ENCODE data around the gene RASSF3. TPM values are rescaled to one million over a fixed set of nuclear protein-coding genes. Genes with fewer than 3 reads are reported as not detected.

The RASSF3 gene
- total and polyA plus RNA-seq, 10 of the 15 experiments (the other 5 are each of a cell fraction or from before 2014, with no cell fraction given): 6.9 to 62.4 (median 30.3) TPM

DNA sequence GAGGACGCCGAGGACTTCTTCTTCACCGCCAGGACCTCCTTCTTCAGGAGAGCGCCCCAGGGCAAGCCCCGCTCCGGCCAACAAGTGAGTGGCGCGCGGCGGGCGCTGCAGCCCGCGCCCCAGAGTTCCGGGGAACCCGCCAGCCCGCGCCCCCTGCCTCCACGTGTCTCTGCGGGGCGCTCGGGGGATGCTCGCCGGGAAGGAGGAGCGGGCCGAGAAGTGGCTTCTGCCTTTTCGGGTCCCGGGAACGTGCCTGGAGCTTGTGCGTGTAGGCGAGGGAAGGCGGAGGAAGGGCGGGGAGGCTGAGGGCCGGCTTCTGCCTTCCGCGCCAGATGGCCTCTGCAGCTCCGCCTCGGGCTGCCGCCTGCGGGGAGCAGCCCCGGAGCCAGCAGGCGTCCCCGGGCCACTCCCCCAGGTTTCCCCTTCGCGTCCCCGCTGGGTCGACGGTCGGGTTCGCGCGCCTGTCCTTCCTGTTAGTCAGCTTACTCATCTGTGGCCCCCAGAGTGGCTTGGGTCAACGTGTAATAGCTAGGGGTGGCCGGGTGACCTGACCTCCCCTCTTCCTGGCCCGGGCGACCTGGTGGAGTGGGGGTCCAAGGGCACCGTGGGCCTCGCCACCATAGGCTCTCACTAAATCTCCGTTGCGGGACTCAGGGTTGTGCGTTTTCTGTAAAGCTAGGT is 505 bp downstream of the RASSF3 start (continued):
- TF ChIP-seq, protein P1, sequence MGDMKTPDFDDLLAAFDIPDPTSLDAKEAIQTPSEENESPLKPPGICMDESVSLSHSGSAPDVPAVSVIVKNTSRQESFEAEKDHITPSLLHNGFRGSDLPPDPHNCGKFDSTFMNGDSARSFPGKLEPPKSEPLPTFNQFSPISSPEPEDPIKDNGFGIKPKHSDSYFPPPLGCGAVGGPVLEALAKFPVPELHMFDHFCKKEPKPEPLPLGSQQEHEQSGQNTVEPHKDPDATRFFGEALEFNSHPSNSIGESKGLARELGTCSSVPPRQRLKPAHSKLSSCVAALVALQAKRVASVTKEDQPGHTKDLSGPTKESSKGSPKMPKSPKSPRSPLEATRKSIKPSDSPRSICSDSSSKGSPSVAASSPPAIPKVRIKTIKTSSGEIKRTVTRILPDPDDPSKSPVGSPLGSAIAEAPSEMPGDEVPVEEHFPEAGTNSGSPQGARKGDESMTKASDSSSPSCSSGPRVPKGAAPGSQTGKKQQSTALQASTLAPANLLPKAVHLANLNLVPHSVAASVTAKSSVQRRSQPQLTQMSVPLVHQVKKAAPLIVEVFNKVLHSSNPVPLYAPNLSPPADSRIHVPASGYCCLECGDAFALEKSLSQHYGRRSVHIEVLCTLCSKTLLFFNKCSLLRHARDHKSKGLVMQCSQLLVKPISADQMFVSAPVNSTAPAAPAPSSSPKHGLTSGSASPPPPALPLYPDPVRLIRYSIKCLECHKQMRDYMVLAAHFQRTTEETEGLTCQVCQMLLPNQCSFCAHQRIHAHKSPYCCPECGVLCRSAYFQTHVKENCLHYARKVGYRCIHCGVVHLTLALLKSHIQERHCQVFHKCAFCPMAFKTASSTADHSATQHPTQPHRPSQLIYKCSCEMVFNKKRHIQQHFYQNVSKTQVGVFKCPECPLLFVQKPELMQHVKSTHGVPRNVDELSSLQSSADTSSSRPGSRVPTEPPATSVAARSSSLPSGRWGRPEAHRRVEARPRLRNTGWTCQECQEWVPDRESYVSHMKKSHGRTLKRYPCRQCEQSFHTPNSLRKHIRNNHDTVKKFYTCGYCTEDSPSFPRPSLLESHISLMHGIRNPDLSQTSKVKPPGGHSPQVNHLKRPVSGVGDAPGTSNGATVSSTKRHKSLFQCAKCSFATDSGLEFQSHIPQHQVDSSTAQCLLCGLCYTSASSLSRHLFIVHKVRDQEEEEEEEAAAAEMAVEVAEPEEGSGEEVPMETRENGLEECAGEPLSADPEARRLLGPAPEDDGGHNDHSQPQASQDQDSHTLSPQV (IDR thresholded peaks at IDR 0.05): no peak
- TF ChIP-seq EGR1 (IDR thresholded peaks at IDR 0.05; ENCODE audit: borderline replicate concordance in 1 of 2, low read depth in 2 of 2, low read length in 2 of 2): no peak
- TF ChIP-seq LARP7 (IDR thresholded peaks at IDR 0.05): no peak; the same call in none of the 2 replicates
- peak; percentile 84 for TF ChIP-seq POLR2A (IDR thresholded peaks at IDR 0.05; ENCODE audit: low read depth, low read length)
- TF ChIP-seq NFYA (IDR thresholded peaks at IDR 0.05; ENCODE audit: borderline replicate concordance, low read depth, low read length): no peak
- 0 out of 2 replicates have a peak, but pooled peaks have one; percentile 44 for TF ChIP-seq SIN3A (IDR thresholded peaks at IDR 0.05; ENCODE audit: low read depth, low read length)
- TF ChIP-seq POLR2AphosphoS5 (IDR thresholded peaks at IDR 0.05; ENCODE audit: low read length): peak; percentile 79
- no peak for TF ChIP-seq RELA (IDR thresholded peaks at IDR 0.05; ENCODE audit: borderline replicate concordance, partially characterized antibody)
- peak; percentile 22 to 40; a peak in 1 of 4 replicates for TF ChIP-seq IKZF2 (IDR thresholded peaks at IDR 0.05)
- TF ChIP-seq MXI1 (IDR thresholded peaks at IDR 0.05; ENCODE audit: low read depth, low read length): peak; percentile 64; the same call in 1 of the 2 replicates
- TF ChIP-seq, protein P2, sequence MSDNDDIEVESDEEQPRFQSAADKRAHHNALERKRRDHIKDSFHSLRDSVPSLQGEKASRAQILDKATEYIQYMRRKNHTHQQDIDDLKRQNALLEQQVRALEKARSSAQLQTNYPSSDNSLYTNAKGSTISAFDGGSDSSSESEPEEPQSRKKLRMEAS (IDR thresholded peaks at IDR 0.05; ENCODE audit: low read depth, low read length): peak; percentile 43; the same call in 1 of the 2 replicates
- no peak; the same call in 1 of the 2 replicates for TF ChIP-seq ZNF207 (IDR thresholded peaks at IDR 0.05; ENCODE audit: borderline replicate concordance)
- no peak for TF ChIP-seq IRF4 (IDR thresholded peaks at IDR 0.05; ENCODE audit: low read depth, low read length)
- no peak for TF ChIP-seq ATF7 (IDR thresholded peaks at IDR 0.05; ENCODE audit: low read depth)
- TF ChIP-seq ZSCAN29 (IDR thresholded peaks at IDR 0.05): no peak
- TF ChIP-seq RAD51 (IDR thresholded peaks at IDR 0.05): no peak
- TF ChIP-seq, protein P3, sequence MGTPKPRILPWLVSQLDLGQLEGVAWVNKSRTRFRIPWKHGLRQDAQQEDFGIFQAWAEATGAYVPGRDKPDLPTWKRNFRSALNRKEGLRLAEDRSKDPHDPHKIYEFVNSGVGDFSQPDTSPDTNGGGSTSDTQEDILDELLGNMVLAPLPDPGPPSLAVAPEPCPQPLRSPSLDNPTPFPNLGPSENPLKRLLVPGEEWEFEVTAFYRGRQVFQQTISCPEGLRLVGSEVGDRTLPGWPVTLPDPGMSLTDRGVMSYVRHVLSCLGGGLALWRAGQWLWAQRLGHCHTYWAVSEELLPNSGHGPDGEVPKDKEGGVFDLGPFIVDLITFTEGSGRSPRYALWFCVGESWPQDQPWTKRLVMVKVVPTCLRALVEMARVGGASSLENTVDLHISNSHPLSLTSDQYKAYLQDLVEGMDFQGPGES (IDR thresholded peaks at IDR 0.05): no peak
- no peak for TF ChIP-seq SUZ12 (IDR thresholded peaks at IDR 0.05; ENCODE audit: unreplicated experiment)
- TF ChIP-seq, protein P4, sequence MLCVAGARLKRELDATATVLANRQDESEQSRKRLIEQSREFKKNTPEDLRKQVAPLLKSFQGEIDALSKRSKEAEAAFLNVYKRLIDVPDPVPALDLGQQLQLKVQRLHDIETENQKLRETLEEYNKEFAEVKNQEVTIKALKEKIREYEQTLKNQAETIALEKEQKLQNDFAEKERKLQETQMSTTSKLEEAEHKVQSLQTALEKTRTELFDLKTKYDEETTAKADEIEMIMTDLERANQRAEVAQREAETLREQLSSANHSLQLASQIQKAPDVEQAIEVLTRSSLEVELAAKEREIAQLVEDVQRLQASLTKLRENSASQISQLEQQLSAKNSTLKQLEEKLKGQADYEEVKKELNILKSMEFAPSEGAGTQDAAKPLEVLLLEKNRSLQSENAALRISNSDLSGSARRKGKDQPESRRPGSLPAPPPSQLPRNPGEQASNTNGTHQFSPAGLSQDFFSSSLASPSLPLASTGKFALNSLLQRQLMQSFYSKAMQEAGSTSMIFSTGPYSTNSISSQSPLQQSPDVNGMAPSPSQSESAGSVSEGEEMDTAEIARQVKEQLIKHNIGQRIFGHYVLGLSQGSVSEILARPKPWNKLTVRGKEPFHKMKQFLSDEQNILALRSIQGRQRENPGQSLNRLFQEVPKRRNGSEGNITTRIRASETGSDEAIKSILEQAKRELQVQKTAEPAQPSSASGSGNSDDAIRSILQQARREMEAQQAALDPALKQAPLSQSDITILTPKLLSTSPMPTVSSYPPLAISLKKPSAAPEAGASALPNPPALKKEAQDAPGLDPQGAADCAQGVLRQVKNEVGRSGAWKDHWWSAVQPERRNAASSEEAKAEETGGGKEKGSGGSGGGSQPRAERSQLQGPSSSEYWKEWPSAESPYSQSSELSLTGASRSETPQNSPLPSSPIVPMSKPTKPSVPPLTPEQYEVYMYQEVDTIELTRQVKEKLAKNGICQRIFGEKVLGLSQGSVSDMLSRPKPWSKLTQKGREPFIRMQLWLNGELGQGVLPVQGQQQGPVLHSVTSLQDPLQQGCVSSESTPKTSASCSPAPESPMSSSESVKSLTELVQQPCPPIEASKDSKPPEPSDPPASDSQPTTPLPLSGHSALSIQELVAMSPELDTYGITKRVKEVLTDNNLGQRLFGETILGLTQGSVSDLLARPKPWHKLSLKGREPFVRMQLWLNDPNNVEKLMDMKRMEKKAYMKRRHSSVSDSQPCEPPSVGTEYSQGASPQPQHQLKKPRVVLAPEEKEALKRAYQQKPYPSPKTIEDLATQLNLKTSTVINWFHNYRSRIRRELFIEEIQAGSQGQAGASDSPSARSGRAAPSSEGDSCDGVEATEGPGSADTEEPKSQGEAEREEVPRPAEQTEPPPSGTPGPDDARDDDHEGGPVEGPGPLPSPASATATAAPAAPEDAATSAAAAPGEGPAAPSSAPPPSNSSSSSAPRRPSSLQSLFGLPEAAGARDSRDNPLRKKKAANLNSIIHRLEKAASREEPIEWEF (IDR thresholded peaks at IDR 0.05; ENCODE audit: insufficient replicate concordance, low read depth, low read length): no peak
